ENCODE data around the gene AHNAK.
"Not testable (repeated sequence)": the region's sequence is repeated elsewhere in the genome, so short reads cannot be mapped to it uniquely, and the experiment has no call there.

The AHNAK gene

DNA sequence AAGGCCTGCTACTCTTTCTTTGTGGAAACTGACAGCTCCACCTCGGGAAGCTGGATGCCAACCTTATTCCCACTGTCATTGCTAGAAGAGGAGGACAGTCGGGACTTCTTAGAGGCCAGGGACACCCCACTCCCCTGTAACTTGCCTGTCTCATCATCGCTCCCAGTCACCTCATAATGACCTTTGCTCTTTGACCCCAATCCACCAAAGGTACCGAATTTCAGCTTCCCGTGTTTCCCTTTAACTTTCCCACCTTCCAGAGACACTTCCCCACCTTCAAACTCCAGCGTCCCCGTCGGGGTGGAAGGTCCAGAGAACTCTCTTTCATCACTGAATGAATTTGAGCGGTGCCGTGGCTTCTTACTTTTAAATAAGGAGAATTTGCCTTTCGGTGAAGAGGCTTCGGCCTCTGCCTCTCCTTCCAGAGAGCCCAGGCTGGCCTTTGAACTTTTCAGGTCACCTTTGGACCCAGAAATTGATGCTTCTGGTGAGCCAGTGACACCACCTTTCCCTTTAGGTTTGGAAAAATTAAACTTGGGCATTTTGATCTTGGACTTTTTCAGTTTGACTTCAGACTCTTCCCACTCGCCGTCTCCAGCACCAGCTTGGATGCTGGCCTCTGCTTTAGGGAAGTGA lies 29.8 kb downstream of the AHNAK start:
- DNase-seq, result no peak

DNA sequence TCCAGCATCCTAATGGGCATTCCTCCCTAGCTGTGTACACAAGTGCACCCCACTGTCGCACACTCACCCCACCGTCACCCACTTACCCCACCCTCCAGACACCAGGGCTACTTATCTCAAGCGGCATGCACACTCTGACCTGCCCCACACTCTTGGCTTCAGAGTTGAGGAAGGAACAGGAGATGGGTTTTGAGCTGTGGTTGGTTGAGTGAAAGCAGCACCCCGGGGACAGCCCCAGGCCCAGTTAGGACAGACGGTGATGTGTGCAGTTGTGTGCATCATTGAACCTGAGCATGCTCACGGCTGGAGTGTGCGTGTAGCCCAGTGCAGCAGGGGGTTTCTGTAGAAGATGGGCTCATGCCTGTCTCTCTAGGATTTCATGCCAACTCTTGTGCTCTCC lies 32.5 kb downstream of the AHNAK start:
- DNase-seq, result no peak

- DNase-seq, result no peak
Measured at GRCh38 chr11:62513626-62514025, 33.0 kb downstream of the AHNAK start.

DNA sequence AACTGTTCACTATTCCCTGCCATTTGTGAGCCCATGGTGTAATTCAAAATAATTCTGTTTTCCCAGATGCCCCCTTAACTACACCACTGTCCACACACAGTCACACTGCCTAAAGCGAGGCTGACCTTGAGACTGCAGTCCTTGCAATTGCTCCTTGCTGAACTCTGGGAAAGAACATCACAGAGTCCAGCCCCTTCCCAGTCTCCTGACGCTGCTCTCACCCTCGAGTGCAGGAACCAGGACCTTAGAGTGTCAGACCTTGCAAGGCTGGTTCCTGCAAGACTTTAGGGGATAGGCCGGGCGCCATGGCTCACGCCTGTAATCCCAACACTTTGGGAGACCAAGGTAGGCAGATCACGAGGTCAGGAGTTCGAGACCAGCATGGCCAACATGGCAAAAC lies 33.6 kb downstream of the AHNAK start:
- no peak for DNase-seq

DNA sequence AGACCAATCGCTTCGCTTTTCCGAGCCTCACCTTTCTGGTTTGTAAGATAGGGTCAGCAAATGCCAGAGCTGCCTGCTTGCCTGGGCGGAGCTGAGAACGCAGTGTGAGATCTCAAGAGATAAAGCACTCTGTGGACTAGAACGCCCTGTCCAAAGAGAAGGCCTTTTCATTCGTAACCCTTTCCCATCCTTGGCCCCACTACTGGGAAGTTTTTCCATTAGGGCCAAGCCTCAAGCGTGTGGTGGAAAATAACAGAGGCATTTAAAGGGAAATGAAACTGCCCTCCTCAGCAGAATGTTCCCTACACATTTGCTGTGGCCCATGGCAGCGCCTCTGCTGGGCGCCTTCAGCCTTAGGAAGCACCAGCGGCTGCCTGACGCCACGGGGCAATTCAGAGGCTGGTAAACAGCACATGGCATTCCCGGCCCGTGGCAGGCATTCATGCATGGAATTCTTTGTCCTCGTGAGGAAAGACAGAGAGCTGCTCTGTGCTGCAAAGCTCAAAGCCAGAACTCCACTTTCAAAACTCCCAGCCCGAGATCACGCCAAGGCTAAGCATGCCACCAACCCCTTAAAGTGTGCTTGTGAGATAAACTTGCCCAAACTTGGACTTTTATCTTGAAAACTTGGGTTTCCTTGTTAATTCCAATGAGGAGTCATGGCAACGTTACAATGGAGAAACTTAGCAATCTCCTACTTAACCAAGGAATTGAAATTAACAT lies 38.1 kb downstream of the AHNAK start:
- DNase-seq, result no peak

DNA sequence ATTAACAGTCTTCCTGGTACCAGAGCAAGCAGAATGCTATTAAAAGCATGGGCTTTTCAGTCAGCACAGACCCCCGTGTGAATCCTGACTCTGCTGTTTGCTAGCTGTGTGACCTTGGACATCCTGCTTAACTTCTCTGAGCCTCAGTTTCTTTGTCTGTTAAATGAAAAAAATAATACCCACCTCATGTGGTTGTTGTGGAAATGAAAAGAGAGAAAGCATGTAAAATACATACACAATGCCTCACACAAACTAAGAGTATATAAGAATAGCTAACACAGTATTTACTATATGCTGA lies 39.5 kb downstream of the AHNAK start:
- DNase-seq, result no peak

GRCh38 chr11:62506413-62507124 lies 40.0 kb downstream of the AHNAK start:
- no peak for DNase-seq

- DNase-seq, result no peak
Measured at GRCh38 chr11:62505440-62506091, 41.0 kb downstream of the AHNAK start.

- no peak for DNase-seq
Measured at GRCh38 chr11:62505059-62505439, 41.6 kb downstream of the AHNAK start.

DNA sequence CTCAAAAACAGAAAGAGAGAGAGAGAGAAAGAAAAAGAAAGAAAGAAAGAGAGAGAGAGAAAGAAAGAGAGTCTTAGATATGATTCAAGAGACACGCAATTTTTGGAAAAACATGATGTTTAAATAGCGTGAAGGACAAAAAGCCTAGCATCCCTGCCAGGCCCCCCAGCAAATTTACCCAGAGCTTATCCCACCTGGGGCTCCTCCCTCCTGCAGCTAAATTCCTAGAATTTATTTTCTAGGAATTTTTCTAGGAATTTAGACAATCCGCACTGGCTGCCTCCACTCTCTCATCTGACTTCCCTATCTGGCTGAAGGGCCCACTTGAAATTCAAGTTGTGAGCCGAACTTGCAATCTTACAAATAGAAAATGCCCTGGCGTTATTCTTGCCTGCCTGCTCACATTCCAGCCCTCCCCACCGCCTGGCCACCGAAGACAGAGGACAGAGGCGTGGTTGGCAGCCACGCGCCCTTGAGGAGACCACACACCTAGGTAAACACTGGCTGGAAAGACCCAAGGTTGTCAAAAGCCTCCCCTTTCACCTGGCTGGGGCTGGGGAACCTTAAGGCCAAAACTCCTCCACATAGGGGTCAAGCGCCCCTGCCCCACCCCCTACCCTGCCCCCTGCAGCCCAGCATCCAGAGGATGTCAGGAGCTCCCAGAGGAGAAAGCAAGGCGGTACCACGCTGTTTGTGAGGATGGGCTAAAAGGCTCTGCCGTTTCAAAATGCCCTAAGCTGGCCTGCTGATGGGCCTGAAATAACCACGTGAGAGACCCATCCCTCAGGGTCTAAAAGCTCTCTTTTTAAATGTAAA lies 42.2 kb downstream of the AHNAK start:
- DNase-seq, result no peak

- no peak for DNase-seq
Measured at GRCh38 chr11:62502030-62502730, 44.4 kb downstream of the AHNAK start.

GRCh38 chr11:62501432-62501891 lies 45.1 kb downstream of the AHNAK start:
- no peak for DNase-seq

DNA sequence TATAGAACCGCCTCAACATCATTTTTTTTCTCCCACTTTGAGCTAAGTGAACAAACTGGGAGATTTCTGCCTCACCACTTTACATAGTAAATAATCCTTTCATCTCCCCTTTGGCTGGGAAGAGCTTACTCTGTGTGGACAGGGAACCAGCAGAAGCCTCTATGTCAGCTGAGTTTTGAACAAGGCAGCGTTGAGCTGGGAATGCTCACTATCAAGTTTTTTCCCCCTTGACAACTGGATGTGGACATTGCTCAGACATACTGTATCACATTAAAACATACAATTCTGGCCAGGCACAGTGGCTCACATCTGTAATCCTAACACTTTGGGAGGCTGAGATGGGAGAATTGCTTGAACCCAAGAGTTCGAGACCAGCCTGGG lies 46.0 kb downstream of the AHNAK start:
- no peak for DNase-seq

GRCh38 chr11:62499944-62500649 lies 46.5 kb downstream of the AHNAK start:
- no peak for DNase-seq

DNA sequence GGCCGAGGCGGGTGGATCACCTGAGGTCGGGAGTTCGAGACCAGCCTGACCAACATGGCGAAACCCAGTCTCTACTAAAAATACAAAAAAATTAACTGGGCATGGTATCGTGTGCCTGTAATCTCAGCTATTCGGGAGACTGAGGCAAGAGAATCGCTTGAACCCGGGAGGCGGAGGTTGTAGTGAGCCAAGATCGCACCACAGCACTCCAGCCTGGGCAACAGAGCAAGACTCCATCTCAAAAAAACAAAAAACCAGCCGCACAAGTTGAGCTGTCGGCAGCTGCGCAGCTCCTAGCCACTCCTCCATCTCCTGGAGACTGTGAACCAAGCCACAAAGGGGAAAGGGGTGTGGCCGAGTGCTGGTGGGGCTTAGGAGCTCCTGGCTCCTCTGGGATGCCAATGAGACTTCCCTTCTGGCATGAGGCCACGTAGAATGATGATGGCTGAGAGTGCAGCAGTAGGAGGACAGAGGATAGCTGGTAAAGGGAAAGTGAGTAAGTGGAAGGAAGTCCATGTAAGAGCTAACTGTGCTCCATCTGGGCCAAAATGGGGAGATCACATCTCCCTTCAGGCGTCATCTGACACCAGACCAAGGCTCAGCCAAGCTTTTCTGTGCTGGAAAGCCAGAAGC lies 47.2 kb downstream of the AHNAK start:
- not testable (repeated sequence) for DNase-seq

GRCh38 chr11:62498492-62499286 lies 47.9 kb downstream of the AHNAK start:
- DNase-seq, result no peak

GRCh38 chr11:62498031-62498430 lies 48.6 kb downstream of the AHNAK start:
- DNase-seq, result no peak

- peak; percentile 4 for DNase-seq
Measured at GRCh38 chr11:62497132-62497801, 49.3 kb downstream of the AHNAK start.

DNA sequence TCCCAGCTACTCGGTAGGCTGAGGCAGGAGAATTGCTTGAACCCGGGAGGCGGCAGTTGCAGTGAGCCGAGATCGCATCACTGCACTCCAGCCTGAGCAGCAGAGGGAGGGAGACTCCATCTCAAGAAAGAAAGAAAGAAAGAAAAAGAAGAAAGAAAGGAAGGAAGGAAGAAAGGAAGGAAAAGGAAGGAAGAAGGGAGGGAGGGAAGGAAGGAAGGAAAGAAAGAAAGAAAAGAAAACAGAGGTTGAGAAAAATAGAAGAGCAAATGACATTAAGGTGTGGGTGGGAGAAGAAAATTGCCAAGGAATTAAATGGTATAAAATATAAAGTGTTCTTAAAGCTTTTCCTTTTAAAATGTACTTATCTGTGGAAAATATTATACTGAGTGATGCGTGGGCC lies 49.9 kb downstream of the AHNAK start:
- DNase-seq, result no peak

- no peak for DNase-seq
Measured at GRCh38 chr11:62494246-62494645, 52.4 kb downstream of the AHNAK start.

Data from central memory CD4-positive, alpha-beta T cell (primary cell).